Measurements from ENCODE around the gene LPCAT4. TPM values are rescaled to one million over a fixed set of nuclear protein-coding genes. Genes with fewer than 3 reads are reported as not detected.
A peak's percentile ranks its signal among the peaks of the same experiment; 100 is the strongest.
"Not testable (repeated sequence)": the region's sequence is repeated elsewhere in the genome, so short reads cannot be mapped to it uniquely, and the experiment has no call there.

The LPCAT4 gene
- total RNA-seq: 11.9 and 13.8 TPM in 2 replicates

GRCh38 chr15:34367101-34368081 lies at the start of gene LPCAT4:
Gene LPCAT4 (minus strand): TSS chr15:34367196. CDS start chr15:34367100, 96 bp downstream.
- H4K20me1 ChIP-seq (ENCODE audit: insufficient read depth, low read length): peaks cover 7% of the 10 kb centered on the region
- H2AFZ ChIP-seq (ENCODE audit: low read length): peak within 1 kb of the TSS; percentile 99
- H3K27ac ChIP-seq (ENCODE audit: low read depth, low read length): peak within 1 kb of the TSS; percentile 60
- peak; percentile 81 for TF ChIP-seq CTCF (IDR thresholded peaks at IDR 0.05; ENCODE audit: extremely low read depth, low read depth, low read length)
- H3K4me1 ChIP-seq (ENCODE audit: insufficient read depth, low read length): peaks cover 19% of the 10 kb centered on the region
- peak within 1 kb of the TSS; percentile 97 for H3K4me3 ChIP-seq (ENCODE audit: insufficient read depth, low read length)
- peaks cover 25% of the 10 kb centered on the region for H3K79me2 ChIP-seq (ENCODE audit: insufficient read depth, low read length)
- H3K36me3 ChIP-seq (ENCODE audit: insufficient read depth, low read length): peaks cover 11% of the 10 kb centered on the region
- no peaks in the 10 kb centered on the region for H3K9me3 ChIP-seq (ENCODE audit: low read depth, low read length)
- no peaks in the 10 kb centered on the region for H3K27me3 ChIP-seq (ENCODE audit: insufficient read depth, low read length)
- peak within 1 kb of the TSS; percentile 98 for H3K4me2 ChIP-seq (ENCODE audit: insufficient read depth, low read length)
- peak; percentile 100 for DNase-seq (ENCODE audit: insufficient read length, low spot score, missing footprints)

- H3K9me3 ChIP-seq (ENCODE audit: low read depth, low read length); H3K27ac ChIP-seq (ENCODE audit: low read depth, low read length); DNase-seq (ENCODE audit: insufficient read length, low spot score, missing footprints); H2AFZ ChIP-seq (ENCODE audit: low read length); H3K4me1 ChIP-seq (ENCODE audit: insufficient read depth, low read length); H4K20me1 ChIP-seq (ENCODE audit: insufficient read depth, low read length); H3K79me2 ChIP-seq (ENCODE audit: insufficient read depth, low read length); H3K36me3 ChIP-seq (ENCODE audit: insufficient read depth, low read length); H3K4me2 ChIP-seq (ENCODE audit: insufficient read depth, low read length); H3K27me3 ChIP-seq (ENCODE audit: insufficient read depth, low read length); H3K4me3 ChIP-seq (ENCODE audit: insufficient read depth, low read length): not testable (repeated sequence)
These were observed 42.5 kb upstream of the LPCAT4 start for GRCh38 chr15:34409511-34409910.

- H3K27ac ChIP-seq (ENCODE audit: low read depth, low read length); H3K36me3 ChIP-seq (ENCODE audit: insufficient read depth, low read length); DNase-seq (ENCODE audit: insufficient read length, low spot score, missing footprints); H4K20me1 ChIP-seq (ENCODE audit: insufficient read depth, low read length); H3K4me1 ChIP-seq (ENCODE audit: insufficient read depth, low read length); H3K4me3 ChIP-seq (ENCODE audit: insufficient read depth, low read length); H3K79me2 ChIP-seq (ENCODE audit: insufficient read depth, low read length); H3K4me2 ChIP-seq (ENCODE audit: insufficient read depth, low read length); H2AFZ ChIP-seq (ENCODE audit: low read length); H3K27me3 ChIP-seq (ENCODE audit: insufficient read depth, low read length); H3K9me3 ChIP-seq (ENCODE audit: low read depth, low read length): not testable (repeated sequence)
These were observed 42.0 kb upstream of the LPCAT4 start for GRCh38 chr15:34408973-34409372.

GRCh38 chr15:34403899-34404298 lies 36.9 kb upstream of the LPCAT4 start:
- not testable (repeated sequence) for H2AFZ ChIP-seq (ENCODE audit: low read length); H3K36me3 ChIP-seq (ENCODE audit: insufficient read depth, low read length); H4K20me1 ChIP-seq (ENCODE audit: insufficient read depth, low read length); H3K27me3 ChIP-seq (ENCODE audit: insufficient read depth, low read length); H3K9me3 ChIP-seq (ENCODE audit: low read depth, low read length); H3K4me1 ChIP-seq (ENCODE audit: insufficient read depth, low read length); H3K27ac ChIP-seq (ENCODE audit: low read depth, low read length); DNase-seq (ENCODE audit: insufficient read length, low spot score, missing footprints); H3K79me2 ChIP-seq (ENCODE audit: insufficient read depth, low read length); H3K4me2 ChIP-seq (ENCODE audit: insufficient read depth, low read length); H3K4me3 ChIP-seq (ENCODE audit: insufficient read depth, low read length)

- H3K27ac ChIP-seq (ENCODE audit: low read depth, low read length); H3K36me3 ChIP-seq (ENCODE audit: insufficient read depth, low read length); H3K4me3 ChIP-seq (ENCODE audit: insufficient read depth, low read length); H3K4me2 ChIP-seq (ENCODE audit: insufficient read depth, low read length); H3K27me3 ChIP-seq (ENCODE audit: insufficient read depth, low read length); H2AFZ ChIP-seq (ENCODE audit: low read length); H3K79me2 ChIP-seq (ENCODE audit: insufficient read depth, low read length); H3K4me1 ChIP-seq (ENCODE audit: insufficient read depth, low read length); DNase-seq (ENCODE audit: insufficient read length, low spot score, missing footprints); H3K9me3 ChIP-seq (ENCODE audit: low read depth, low read length); H4K20me1 ChIP-seq (ENCODE audit: insufficient read depth, low read length): not testable (repeated sequence)
These were observed 36.2 kb upstream of the LPCAT4 start for GRCh38 chr15:34403160-34403598.

- not testable (repeated sequence) for H3K4me3 ChIP-seq (ENCODE audit: insufficient read depth, low read length); H3K27me3 ChIP-seq (ENCODE audit: insufficient read depth, low read length); H3K27ac ChIP-seq (ENCODE audit: low read depth, low read length); H3K9me3 ChIP-seq (ENCODE audit: low read depth, low read length); H3K79me2 ChIP-seq (ENCODE audit: insufficient read depth, low read length); H3K36me3 ChIP-seq (ENCODE audit: insufficient read depth, low read length); H4K20me1 ChIP-seq (ENCODE audit: insufficient read depth, low read length); DNase-seq (ENCODE audit: insufficient read length, low spot score, missing footprints); H3K4me1 ChIP-seq (ENCODE audit: insufficient read depth, low read length); H2AFZ ChIP-seq (ENCODE audit: low read length); H3K4me2 ChIP-seq (ENCODE audit: insufficient read depth, low read length)
These were observed 30.8 kb upstream of the LPCAT4 start for GRCh38 chr15:34397637-34398259.

- not testable (repeated sequence) for DNase-seq (ENCODE audit: insufficient read length, low spot score, missing footprints); H3K4me3 ChIP-seq (ENCODE audit: insufficient read depth, low read length); H4K20me1 ChIP-seq (ENCODE audit: insufficient read depth, low read length); H3K4me1 ChIP-seq (ENCODE audit: insufficient read depth, low read length); H3K9me3 ChIP-seq (ENCODE audit: low read depth, low read length); H3K36me3 ChIP-seq (ENCODE audit: insufficient read depth, low read length); H2AFZ ChIP-seq (ENCODE audit: low read length); H3K27me3 ChIP-seq (ENCODE audit: insufficient read depth, low read length); H3K27ac ChIP-seq (ENCODE audit: low read depth, low read length); H3K4me2 ChIP-seq (ENCODE audit: insufficient read depth, low read length); H3K79me2 ChIP-seq (ENCODE audit: insufficient read depth, low read length)
These were observed 26.0 kb upstream of the LPCAT4 start for GRCh38 chr15:34392981-34393380.

GRCh38 chr15:34389594-34390086 lies 22.6 kb upstream of the LPCAT4 start:
- H3K79me2 ChIP-seq (ENCODE audit: insufficient read depth, low read length): not testable (repeated sequence)

More at GRCh38 chr15:34389594-34390086, 22.6 kb upstream of the LPCAT4 start:
- H3K27ac ChIP-seq (ENCODE audit: low read depth, low read length); H3K27me3 ChIP-seq (ENCODE audit: insufficient read depth, low read length); H3K4me2 ChIP-seq (ENCODE audit: insufficient read depth, low read length); H3K4me3 ChIP-seq (ENCODE audit: insufficient read depth, low read length); H3K36me3 ChIP-seq (ENCODE audit: insufficient read depth, low read length); H3K9me3 ChIP-seq (ENCODE audit: low read depth, low read length); H3K4me1 ChIP-seq (ENCODE audit: insufficient read depth, low read length); DNase-seq (ENCODE audit: insufficient read length, low spot score, missing footprints); H2AFZ ChIP-seq (ENCODE audit: low read length); H4K20me1 ChIP-seq (ENCODE audit: insufficient read depth, low read length): not testable (repeated sequence)

All from osteoblast (primary cell).